ELF-1 (cell line): Measurements from ENCODE around the gene SUMF2.
"Not testable (repeated sequence)": the region's sequence is repeated elsewhere in the genome, so short reads cannot be mapped to it uniquely, and the experiment has no call there.

ENCODE experiments used
- DNase-seq: peaks from one replicate; pipeline ENCODE4 v3.0.0-alpha.2; 2016; ENCODE audit warnings: low read depth, low spot score

Gene SUMF2

DNA sequence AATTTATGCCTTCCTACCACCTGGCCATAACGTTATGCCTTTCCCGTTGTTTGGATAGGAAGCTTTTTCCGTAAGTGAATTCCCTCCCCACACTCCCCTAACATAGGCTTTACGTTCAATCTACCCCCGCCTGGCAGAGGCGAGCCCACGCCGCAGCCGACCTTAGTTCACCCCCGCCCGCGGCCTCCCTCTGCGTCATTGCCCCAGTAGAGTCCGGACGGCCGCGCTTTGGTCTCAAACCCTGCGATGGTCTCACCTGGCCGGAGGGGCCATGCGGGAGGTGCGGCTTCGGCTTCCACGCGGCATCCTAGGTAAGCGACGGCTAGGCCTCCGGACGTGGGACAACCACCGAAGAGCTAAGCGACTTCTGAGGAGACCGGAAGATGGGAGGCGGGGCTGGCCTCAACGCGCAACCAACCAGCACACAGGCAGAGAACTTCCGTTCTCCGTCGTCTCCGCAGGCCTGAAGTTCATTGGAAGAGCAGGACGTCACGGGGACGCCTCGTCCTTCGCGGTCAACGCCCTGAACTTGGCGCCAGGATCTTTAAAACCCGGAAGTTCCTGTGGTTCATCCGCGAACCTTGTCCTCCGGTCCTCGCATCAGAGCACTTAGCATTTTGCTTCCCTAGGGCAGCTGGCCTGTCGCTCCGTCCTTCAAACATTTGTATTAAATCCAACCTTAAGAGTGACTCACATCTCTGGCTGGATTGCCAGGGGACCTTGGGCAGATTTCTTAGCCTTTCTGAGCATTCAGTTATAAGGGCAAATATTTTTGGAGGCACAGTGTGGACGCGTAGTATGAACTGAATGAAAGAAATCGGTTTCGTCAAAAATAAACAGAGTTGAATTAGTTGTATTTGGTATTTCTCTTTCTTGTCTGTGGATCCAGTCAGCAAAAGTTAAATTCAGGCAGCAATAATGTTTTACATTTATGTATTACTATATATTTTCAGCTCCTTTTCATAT lies 42.3 kb downstream of the SUMF2 start, which contains the start of gene CHCHD2:
Gene CHCHD2, minus strand, starts transcription at position 369 of the 966 bp plus-strand sequence. Its CDS starts 63 bp downstream, at position 306.
- peak; percentile 99 for DNase-seq

GRCh38 chr7:56107954-56108258 lies 43.8 kb downstream of the SUMF2 start:
- no peak for DNase-seq

GRCh38 chr7:56110611-56111010 lies 46.5 kb downstream of the SUMF2 start:
- no peak for DNase-seq

DNA sequence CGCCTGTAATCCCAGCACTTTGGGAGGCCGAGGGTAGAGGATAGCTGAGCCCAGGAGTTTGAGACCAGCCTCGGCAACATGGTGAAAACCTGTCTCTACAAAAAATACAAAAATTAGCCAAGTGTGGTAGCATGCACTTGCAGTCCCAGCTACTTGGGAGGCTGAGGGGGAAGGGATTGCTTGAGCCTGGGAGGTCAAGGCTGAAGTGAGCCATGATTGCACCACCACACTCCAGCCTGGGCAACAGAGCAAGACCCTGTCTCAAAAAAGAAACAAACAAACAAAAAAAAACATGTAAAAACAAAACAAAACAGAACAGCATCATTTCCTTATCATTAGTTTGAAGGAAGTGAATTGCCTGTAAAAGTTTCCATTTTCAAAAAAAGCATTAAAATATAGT lies 48.2 kb downstream of the SUMF2 start:
- not testable (repeated sequence) for DNase-seq

DNA sequence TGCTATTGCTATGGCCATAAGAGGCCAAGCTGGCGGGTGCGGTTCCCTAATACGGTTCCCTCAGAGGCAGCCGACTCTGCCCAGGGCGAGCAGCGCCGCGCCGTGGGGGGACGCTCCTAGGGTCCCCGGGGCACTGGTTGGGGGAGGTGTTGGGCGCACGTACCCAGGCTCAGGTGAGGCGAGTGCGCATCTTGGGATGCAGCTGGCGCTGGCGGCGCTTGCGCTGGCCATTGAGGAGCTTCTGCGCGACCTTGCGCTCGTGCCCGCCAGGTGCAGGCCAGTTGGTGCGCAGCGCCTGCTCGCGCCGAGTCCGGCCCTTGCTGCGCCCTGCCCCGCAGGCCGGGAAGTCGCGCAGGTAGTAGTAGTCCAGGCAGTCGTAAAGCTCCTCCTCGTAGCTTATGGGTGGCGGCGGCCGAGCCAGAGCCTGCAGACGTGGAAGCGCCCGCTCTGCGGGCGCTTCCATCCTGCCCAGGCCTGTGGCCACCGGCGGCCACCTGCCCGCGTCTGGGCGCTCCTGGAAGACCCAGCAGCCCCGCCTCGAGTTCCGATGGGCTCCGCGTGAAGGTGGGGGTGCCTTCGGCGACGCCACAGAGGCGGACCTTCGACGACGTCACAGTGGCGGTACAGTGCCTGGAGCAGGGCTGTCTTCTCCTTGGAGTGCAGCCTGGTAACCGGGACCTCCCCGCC lies 51.9 kb downstream of the SUMF2 start, which contains the start of gene NUPR2:
Gene NUPR2, minus strand, starts transcription at position 566 of the 687 bp plus-strand sequence. Its CDS starts 103 bp downstream, at position 463.
- peak; percentile 58 for DNase-seq

DNA sequence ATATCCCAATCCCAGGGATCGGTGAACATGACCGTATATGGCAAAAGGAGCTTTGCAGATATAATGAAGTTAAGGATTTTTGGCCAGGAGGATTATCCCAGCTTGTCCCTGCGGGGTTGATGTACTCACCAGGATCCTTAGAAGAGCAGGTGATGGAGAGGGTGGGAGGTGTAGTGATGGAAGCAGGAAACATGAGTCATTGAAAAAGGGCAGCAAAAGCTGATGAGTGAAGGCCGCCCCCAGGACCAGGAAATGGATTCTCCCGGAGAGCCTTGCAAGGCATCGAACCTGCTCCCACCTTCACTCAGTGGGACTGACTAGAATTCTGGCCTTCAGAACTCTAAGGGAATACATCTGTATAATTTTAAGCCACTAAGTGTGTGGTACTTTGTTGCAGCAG lies 57.4 kb downstream of the SUMF2 start:
- DNase-seq: no peak

DNA sequence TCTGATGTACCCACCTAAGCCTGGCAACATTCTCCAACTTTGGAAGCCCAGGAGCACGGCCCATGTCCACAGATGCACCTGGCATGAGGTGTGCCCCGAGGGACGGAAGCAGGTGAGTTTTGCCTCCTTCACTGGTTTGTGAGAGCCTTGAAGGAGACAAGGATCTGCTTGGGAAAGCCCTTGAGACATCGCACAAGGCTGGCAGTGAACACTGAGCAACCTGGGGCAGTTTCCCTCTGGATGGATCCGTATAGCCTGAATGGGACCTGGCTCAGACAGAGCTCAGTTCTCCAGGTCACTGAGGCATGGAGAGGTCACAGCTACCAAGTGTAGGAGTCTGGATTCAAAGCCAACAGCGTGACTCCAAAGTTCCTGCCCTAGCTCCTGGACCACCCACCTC lies 60.9 kb downstream of the SUMF2 start:
- DNase-seq: no peak

DNA sequence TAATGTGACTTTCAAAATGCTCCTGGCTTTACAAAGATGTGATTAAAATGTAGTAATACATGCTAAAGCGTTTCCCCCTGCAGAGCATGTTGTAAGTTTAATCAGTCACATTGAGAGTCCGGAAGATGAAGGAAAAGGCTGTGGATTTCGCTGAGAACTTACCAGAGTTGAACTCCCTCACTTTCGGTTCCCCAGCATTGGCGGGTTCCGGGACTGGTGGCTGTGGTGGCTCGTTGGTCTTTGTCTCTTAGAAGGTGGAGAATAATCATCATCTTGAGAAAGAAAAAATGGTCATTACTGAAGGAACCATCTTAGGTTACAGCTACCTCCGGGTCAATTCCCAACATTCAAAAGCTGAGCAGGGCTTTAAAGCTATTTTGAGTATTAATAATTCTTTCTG lies 61.7 kb downstream of the SUMF2 start:
- no peak for DNase-seq

GRCh38 chr7:56127241-56127975 lies 63.3 kb downstream of the SUMF2 start:
- DNase-seq: no peak
